ENCODE data around the gene ETNK2.

The ETNK2 gene

DNA sequence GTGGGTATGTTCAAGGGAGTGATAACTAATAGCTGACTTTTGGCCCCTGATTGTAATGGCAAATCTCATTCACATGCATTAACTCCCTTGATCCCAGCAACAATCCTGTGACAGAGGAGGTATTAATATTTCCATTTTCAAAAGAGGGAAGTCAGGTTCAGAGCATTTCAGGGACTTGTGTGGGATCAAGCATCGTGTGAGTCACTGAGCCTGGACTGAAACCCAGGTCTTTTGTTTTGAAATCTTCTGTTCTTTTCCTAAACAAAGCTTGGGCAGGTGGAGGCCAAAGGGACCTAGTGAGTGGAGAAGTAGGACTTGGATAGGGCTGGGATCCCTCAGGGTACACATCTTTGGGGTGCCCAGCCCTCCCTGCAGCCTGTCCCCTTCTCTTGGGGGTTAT is 37.9 kb downstream of the ETNK2 start:
- ChIA-PET CTCF (interaction anchor here (0.6 kb wide), 1 partner anchor 14 kb away, joined by 3 read pairs; no protein-coding TSS in a partner anchor), POLR2A (no interaction called here)
- TF ChIP-seq FOXM1 (IDR thresholded peaks at IDR 0.05; ENCODE audit: borderline replicate concordance) (no peak), ZNF384 (IDR thresholded peaks at IDR 0.05) (no peak), HDGF (IDR thresholded peaks at IDR 0.05; ENCODE audit: borderline replicate concordance) (no peak), ARNT (IDR thresholded peaks at IDR 0.05) (no peak), FOXA1 (IDR thresholded peaks at IDR 0.05) (no peak), SP1 (IDR thresholded peaks at IDR 0.05) (no peak)
- no peak for DNase-seq (ENCODE audit: extremely low spot score)

DNA sequence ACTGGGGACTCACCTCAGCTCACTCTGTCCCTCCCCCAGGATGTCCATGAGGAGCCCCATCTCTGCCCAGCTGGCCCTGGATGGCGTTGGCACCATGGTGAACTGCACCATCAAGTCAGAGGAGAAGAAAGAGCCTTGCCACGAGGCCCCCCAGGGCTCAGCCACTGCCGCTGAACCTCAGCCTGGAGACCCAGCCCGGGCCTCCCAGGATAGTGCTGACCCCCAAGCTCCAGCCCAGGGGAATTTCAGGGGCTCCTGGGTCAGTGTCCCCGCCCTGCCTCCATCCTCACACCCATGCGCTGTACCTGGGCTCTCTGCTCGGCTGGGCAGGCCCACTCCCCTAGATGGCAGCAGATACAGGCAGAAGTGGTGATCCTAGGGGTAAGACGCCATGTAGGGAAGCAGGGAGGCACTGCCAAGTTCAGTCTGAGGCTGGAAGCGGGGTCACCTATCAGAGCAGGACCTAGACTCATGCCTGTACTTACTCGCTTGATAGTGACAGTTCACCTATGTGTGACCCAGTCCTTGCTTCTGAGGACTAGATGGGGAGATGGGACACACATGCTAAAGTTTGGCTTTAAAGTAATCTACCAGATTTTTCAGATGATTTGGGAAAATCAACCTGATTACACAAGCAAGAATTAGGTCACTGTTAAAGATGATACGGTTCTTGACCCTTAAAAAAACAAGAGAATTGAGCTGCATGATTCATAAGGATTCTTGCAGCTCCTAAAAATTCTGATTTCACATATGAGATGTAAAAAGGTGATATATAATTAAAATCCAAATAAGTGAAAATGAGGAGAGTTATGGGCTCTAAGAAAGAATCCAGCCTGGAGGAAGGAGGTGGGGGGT is 38.7 kb downstream of the ETNK2 start:
- no peak for DNase-seq (ENCODE audit: extremely low spot score)
- TF ChIP-seq CTBP1 (IDR thresholded peaks at IDR 0.05; ENCODE audit: borderline replicate concordance) (no peak), L3MBTL2 (conservative IDR thresholded peaks at IDR 0.05) (no peak), FOXA1 (IDR thresholded peaks at IDR 0.05) (no peak), BHLHE40 (IDR thresholded peaks at IDR 0.05; ENCODE audit: borderline replicate concordance) (no peak), LEF1 (IDR thresholded peaks at IDR 0.05; ENCODE audit: borderline replicate concordance) (no peak), FOXK2 (IDR thresholded peaks at IDR 0.05) (no peak), ARNT (IDR thresholded peaks at IDR 0.05) (no peak), ZNF384 (IDR thresholded peaks at IDR 0.05) (no peak), ELF4 (IDR thresholded peaks at IDR 0.05) (no peak), PKNOX1 (IDR thresholded peaks at IDR 0.05) (no peak), HDGF (IDR thresholded peaks at IDR 0.05; ENCODE audit: borderline replicate concordance) (no peak), SUZ12 (IDR thresholded peaks at IDR 0.05) (no peak), NFRKB (IDR thresholded peaks at IDR 0.05) (no peak), TARDBP (IDR thresholded peaks at IDR 0.05) (no peak), FOXM1 (IDR thresholded peaks at IDR 0.05; ENCODE audit: borderline replicate concordance) (no peak), SP1 (IDR thresholded peaks at IDR 0.05) (no peak)
- POLR2A ChIA-PET, result no interaction called here
- CTCF ChIA-PET, result no interaction called here

DNA sequence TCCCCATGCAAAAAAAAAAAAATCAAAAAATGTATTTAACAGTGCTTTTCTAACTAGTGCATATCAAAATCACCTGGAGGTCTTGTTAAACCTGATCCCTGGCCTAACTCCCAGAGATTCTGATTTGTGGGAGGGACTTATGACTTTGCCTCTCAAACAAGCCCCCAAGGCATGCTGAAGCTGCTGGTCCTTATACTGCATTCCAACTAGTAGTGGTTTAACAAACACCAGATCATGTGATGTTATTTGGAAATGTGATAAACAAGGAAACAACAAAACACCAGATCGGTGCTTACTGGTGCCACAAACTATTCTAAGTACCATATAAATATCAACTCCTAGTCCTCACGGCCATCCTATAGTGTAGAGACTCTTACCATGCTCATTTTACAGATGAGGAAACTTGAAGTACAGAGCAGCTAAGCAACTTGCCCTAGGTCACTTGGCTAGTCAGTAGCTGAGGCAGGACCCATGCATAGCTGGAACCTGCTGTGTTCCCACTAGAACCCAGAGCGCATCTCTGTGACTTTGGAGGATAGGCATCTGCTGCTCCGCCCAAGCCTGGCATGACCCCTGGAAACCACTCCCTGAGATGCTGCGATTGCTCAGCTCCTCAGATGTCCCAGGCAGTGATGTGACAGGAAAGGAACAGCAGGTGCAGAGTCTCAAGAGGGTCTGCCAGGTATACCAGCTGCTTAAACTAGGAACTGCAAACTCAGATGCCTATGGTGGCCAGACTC is 40.8 kb downstream of the ETNK2 start:
- DNase-seq (ENCODE audit: extremely low spot score), result no peak
- no peak for TF ChIP-seq L3MBTL2 (conservative IDR thresholded peaks at IDR 0.05)
- POLR2A ChIA-PET, result no interaction called here
- CTCF ChIA-PET, result no interaction called here

DNA sequence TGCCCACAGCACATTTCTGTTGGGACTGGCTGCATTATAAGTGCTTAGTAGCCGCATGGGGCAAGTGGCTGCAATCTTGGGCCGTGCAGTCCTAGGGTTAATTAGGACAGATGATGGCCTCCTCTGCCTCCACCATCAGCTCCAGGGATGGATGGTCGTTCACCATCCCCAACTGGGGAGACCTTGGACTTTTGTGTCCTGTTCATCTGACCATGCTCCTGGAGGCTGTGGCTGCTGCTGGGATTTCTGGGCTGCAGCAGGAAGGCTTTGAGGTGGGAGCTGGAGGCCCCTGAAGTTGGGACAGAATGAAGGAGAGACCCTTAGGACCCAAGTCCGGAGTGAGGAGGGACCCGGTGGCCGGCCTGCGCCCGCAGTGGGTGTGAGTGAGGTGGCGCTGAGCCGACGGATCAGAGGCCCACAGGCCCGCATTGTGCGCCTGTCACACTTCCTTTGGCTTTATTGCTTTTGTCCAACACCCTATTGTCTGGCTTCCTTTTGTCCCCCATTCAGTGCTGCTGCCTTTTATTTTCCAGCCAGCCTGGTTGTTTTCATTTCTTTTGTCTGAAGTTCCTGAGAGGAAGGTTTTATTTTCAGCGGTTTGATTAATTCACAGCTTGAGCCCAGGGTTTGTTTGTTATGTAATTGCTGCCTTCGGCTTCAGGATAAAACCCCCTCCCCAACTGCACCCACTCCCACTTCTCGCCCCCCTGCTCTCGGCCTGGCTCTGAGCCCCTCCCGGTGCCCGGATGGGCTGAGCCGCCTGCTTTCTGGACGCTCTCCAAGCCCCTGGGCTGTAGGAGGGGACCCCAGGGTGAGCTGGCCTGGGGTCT is 43.3 kb downstream of the ETNK2 start:
- DNase-seq (ENCODE audit: extremely low spot score), result no peak
- POLR2A ChIA-PET, result no interaction called here
- TF ChIP-seq CTBP1 (IDR thresholded peaks at IDR 0.05; ENCODE audit: borderline replicate concordance) (no peak), LEF1 (IDR thresholded peaks at IDR 0.05; ENCODE audit: borderline replicate concordance) (no peak), SP1 (IDR thresholded peaks at IDR 0.05) (no peak), TARDBP (IDR thresholded peaks at IDR 0.05) (no peak), BHLHE40 (IDR thresholded peaks at IDR 0.05; ENCODE audit: borderline replicate concordance) (no peak), ARNT (IDR thresholded peaks at IDR 0.05) (no peak), HDGF (IDR thresholded peaks at IDR 0.05; ENCODE audit: borderline replicate concordance) (no peak), FOXK2 (IDR thresholded peaks at IDR 0.05) (no peak), SUZ12 (IDR thresholded peaks at IDR 0.05) (no peak), FOXA1 (IDR thresholded peaks at IDR 0.05) (no peak), ELF4 (IDR thresholded peaks at IDR 0.05) (no peak), ZNF384 (IDR thresholded peaks at IDR 0.05) (no peak), FOXM1 (IDR thresholded peaks at IDR 0.05; ENCODE audit: borderline replicate concordance) (no peak), PKNOX1 (IDR thresholded peaks at IDR 0.05) (no peak), NFRKB (IDR thresholded peaks at IDR 0.05) (no peak)
- CTCF ChIA-PET, result interaction anchor here (1.1 kb wide), 1 partner anchor 21 kb away, joined by 5 read pairs; no protein-coding TSS in a partner anchor

DNA sequence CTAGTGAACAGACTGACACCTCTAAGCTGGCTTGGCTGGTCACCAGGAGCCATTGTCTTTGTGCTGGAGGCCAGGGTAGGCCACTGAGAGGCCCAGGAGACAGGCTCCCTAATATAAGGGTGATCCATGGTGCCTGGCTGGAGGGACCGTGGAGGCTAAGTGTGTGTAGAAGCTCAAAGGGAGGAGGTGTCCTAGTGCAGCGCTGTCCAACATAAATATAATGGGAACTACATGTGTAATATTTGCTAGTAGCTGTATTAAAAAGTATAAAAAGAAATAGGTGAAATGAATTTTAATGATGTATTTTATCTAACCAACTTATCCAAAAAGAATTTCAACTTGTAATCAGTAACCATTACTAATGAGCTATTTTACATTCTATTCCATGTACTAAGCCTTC is 44.0 kb downstream of the ETNK2 start:
- ChIA-PET CTCF (interaction anchor here (1.1 kb wide), 1 partner anchor 21 kb away, joined by 5 read pairs; no protein-coding TSS in a partner anchor), POLR2A (no interaction called here)
- DNase-seq (ENCODE audit: extremely low spot score), result no peak
- TF ChIP-seq TARDBP (IDR thresholded peaks at IDR 0.05) (no peak), FOXA1 (IDR thresholded peaks at IDR 0.05) (no peak)

DNA sequence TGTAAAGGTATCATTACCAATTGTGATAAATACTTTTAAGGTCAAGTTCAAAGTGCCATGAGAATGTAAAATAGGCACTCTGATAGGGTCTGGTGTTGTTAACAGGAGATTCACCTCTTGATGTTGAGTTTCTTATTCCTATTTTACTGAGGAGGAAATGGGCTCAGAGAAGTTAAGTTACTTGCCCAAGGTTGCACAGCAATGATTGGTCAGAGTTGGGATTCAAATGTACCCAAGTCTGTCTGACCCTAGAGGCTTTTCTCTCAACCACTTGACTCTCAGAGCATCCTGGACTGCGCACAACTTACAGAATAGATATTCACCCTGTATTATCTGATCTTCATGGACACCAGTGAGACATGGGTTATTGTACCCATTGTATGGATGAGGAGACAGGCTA is 45.0 kb downstream of the ETNK2 start:
- TF ChIP-seq LEF1 (IDR thresholded peaks at IDR 0.05; ENCODE audit: borderline replicate concordance) (no peak), SP1 (IDR thresholded peaks at IDR 0.05) (no peak), HDGF (IDR thresholded peaks at IDR 0.05; ENCODE audit: borderline replicate concordance) (no peak), ARNT (IDR thresholded peaks at IDR 0.05) (no peak), CTBP1 (IDR thresholded peaks at IDR 0.05; ENCODE audit: borderline replicate concordance) (no peak), PKNOX1 (IDR thresholded peaks at IDR 0.05) (no peak), TARDBP (IDR thresholded peaks at IDR 0.05) (no peak), ELF4 (IDR thresholded peaks at IDR 0.05) (no peak), ZNF384 (IDR thresholded peaks at IDR 0.05) (no peak), FOXK2 (IDR thresholded peaks at IDR 0.05) (no peak), SUZ12 (IDR thresholded peaks at IDR 0.05) (no peak), L3MBTL2 (conservative IDR thresholded peaks at IDR 0.05) (no peak), FOXA1 (IDR thresholded peaks at IDR 0.05) (no peak), NFRKB (IDR thresholded peaks at IDR 0.05) (no peak), FOXM1 (IDR thresholded peaks at IDR 0.05; ENCODE audit: borderline replicate concordance) (no peak), BHLHE40 (IDR thresholded peaks at IDR 0.05; ENCODE audit: borderline replicate concordance) (no peak)
- DNase-seq (ENCODE audit: extremely low spot score), result no peak
- ChIA-PET CTCF (no interaction called here), POLR2A (no interaction called here)

All from HEK293T (cell line).